ENCODE measurements around the gene GALNT9. TPM values are rescaled to one million over a fixed set of nuclear protein-coding genes. Genes with fewer than 3 reads are reported as not detected.
"Not testable (repeated sequence)": the region's sequence is repeated elsewhere in the genome, so short reads cannot be mapped to it uniquely, and the experiment has no call there.

The GALNT9 gene
- total RNA-seq, 1 donor from 2014 or later: 0.33 TPM

DNA sequence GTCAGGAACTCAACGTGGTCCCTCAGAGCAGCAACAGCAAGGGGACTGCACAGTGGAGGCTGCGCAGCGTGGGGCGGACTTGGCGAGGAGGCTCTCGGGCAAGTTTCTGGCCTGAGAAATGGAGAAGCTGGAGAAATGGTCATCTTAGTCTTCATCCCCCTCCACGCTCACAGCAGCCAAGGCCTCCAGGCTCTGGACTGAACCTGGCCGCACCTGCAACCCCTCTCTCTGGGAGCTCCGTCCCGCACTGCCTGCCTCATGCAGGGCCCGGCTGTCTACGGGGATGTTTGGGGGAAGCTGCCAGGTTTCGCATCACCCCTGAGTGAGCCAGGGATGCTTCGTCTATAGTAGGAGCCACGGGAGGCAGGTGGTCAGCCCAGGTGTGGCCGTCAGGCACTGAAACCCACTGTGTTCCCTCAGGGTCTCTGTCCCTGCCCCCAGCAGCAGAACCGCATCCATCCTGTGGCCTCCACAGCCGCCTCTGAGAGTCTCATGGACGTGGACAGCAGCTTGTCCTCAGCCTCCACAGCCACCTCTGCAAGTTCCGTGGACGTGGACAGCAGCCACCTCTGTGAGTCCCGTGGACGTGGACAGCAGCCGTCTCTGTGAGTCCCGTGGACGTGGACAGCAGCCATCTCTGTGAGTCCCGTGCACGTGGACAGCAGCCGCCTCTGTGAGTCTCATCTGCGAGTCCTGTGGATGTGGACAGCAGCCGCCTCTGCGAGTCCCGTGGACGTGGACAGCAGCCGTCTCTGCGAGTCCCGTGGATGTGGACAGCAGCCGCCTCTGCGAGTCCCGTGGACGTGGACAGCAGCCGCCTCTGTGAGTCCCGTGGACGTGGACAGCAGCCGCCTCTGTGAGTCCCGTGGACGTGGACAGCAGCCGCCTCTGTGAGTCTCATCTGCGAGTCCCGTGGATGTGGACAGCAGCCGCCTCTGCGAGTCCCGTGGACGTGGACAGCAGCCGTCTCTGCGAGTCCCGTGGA lies 29.1 kb upstream of the GALNT9 start:
- not testable (repeated sequence) for DNase-seq (ENCODE audit: low read depth, low spot score)

GRCh38 chr12:132357623-132358186 lies 28.3 kb upstream of the GALNT9 start:
- DNase-seq (ENCODE audit: low read depth, low spot score): no peak

DNA sequence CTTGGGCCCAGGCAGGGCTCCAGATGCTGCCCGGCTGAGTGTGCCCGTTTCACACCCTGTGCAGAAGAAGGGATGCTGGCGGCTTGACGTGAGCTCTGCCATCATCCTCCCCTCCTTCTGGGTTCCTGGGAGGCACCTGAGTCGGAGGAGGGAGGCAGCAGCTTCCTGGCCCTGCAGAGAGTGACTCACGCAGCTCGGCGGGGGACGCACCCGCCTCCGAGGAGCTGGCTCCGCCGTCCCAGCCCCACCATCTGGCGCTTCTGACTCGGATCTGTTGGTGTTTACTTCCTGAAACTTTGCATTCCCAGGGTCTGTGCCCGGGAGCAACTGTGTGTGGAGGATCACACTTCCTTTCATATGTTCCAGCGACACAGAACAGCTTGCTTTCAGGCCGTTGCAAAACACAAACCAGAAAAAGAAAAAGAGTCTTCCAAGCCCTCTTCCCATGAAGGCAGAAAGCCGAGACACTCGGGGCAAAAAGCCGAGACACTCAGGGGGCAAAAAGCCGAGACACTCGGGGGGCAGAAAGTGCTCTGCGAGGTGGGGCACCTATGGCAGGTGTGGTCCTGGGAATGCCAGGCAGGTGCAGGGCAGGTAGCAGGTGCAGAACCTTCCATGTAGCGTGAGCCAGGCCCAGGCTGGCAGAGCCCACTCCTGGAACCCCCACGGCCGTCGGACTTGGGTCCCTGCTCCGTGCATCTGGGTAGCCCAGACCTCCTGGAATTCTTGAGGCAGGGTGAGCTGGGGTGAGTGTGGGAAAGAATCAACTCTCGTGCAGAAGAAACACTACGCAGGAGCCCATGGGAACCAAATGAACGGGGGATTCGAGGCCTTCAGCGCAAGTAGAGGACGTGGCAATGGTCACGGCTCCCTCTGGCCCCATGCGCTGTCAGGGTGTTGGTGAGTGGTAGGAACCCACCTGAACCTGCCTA lies 27.6 kb upstream of the GALNT9 start:
- peak; percentile 47 for DNase-seq (ENCODE audit: low read depth, low spot score)

GRCh38 chr12:132355742-132356681 lies 26.6 kb upstream of the GALNT9 start:
- no peak for DNase-seq (ENCODE audit: low read depth, low spot score)

DNA sequence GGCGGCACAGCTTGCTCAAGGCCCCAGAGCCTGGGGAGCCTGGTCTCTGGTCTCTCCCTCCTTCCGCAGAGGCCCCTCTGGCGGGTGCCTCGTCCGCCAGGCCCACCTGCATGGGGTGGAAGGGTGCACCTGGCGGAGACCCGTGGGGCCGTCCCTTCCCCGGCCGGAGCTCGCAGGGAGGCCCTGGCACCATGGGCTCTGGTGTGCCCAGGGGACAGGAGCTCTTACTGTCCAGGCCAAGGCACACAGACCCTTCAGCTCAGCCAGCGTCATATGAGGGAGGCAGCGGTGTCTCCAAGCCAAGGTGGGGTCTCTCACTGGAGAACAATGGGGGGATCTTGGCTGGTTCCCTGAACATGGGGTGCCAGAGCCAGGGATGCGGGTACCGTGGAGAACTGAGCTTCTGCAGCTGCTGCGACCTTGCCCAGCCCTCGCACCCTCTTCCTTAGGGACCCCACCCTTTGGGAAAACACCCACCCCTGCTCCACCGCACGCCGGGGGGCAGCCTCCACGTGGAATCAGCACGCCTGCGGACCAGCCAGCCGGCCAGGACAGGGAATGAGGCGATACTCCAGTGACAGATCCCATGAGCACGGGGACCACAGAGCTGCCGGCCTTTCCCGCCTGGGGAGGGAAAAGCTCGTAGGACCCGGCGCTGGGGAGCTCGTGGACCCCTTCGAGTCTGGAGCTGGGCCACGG lies 25.7 kb upstream of the GALNT9 start:
- no peak for DNase-seq (ENCODE audit: low read depth, low spot score)

GRCh38 chr12:132354211-132354981 lies 25.0 kb upstream of the GALNT9 start:
- no peak for DNase-seq (ENCODE audit: low read depth, low spot score)

DNA sequence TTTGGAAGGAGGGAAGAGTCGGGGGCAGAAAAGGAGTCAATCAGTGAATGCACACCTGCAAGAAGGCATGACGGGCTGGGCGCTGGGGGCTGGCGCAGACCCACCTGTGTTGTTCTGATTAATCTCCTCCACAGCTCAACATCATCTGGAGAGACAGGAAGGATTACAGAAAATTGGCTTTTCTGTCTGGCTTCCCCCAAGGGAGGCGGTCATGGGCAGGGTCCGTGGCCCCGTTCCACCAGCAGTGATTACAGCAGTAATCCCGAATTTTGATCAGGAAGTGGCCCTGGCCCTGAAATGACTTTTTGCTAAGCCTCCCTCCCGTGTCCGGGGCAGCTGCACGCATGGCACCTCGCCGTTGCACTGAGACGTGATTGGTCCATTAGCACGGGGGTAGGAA lies 24.4 kb upstream of the GALNT9 start:
- no peak for DNase-seq (ENCODE audit: low read depth, low spot score)

DNA sequence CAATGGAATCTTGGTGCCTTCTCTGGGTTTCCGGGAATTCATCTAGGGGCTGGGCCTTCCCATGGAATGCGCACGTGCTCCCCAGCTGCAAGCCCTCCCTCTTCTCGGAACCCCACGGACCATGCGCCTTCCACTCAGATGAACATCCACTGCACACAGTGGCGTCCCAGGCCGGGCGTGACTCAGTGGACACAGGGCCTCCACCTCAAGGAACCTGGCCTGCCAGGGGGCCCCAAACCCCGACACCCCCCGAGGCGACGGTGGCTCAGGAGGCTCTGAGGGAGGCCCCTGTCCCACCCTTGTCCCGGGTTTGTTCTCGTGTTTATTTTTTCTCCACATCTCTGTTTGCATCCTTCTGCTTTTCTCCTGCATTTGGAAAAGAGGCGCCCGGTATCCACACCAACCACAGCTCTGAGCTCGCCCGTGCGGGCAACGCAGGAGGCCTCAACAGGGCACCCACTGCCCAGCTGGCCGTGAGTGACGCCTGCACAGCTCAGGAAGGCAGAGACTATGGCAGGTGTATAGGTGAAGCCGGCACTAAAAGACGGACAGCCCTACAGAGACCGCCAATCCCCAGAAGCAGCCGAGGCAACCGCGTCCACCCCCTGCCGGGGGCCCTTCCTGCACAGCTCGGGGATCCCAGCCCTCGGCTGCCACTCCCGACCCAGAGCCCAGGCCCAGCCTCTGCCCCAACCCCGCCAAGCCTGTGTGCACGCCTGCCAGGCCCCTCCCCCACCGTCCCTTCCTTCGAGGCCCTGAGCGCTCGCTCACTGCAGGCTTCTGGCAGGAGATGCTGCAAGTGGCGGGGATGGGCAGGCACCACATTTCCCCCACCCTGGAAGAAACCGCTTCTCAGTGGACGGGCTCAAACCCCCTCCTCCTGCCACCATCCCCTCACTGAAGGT lies 23.8 kb upstream of the GALNT9 start:
- DNase-seq (ENCODE audit: low read depth, low spot score): no peak

DNA sequence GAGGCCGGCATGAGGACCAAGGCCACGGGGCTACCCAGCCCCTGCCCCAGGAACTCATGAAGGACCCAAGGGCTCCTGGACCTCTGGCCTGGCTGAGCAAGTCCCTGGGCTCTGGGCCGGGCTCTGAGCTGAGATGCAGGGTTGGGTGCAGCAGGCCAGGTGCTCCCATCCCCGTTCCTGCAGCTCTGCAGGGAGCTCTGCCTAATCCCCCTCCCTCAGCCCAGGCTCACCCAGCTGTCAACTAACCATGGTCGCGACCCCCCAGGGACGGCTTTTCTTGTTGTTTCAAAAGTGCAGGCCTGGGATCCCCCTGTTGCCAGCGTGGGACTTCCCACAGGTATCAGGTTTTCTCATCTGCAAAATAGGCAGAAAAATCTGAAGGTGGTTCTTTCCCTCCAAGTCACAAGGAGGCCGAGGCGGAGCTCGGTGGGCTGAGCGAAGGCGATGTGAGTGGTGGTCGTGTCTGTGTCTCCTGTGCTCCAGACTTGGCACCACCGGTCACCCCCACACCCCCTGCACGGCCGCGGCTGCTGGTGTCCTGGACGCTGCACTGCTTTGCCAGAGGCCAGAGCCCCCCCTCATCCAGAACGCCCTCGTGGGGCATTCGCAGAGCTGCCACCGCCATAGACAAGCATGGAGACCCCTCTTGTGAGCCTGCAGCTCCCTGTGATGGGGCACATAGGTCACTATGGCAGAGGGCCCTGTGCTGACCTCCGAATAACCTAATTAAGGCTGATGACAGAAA lies 22.5 kb upstream of the GALNT9 start:
- no peak for DNase-seq (ENCODE audit: low read depth, low spot score)

- no peak for DNase-seq (ENCODE audit: low read depth, low spot score)
These were observed 20.2 kb upstream of the GALNT9 start for GRCh38 chr12:132349501-132350131.

DNA sequence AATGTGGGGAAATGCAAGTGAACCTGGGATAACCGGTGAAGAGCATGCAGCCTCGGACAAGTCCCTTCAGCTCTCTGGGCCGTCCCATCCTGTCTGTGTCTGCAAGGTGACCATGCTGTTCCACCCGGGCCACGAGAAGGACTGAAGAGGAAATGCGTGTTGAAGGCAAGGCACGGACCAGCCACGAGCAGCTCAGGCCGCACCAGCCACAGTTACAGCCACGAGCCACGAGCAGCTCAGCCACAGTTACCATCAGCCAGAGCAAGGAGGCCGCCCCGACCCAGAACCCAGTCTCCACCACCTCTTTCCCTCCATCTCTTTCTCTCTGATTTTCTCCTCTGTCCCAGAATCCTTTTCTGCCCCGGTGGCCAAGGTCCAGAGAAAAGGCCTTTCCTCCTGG lies 18.8 kb upstream of the GALNT9 start:
- DNase-seq (ENCODE audit: low read depth, low spot score): no peak

DNA sequence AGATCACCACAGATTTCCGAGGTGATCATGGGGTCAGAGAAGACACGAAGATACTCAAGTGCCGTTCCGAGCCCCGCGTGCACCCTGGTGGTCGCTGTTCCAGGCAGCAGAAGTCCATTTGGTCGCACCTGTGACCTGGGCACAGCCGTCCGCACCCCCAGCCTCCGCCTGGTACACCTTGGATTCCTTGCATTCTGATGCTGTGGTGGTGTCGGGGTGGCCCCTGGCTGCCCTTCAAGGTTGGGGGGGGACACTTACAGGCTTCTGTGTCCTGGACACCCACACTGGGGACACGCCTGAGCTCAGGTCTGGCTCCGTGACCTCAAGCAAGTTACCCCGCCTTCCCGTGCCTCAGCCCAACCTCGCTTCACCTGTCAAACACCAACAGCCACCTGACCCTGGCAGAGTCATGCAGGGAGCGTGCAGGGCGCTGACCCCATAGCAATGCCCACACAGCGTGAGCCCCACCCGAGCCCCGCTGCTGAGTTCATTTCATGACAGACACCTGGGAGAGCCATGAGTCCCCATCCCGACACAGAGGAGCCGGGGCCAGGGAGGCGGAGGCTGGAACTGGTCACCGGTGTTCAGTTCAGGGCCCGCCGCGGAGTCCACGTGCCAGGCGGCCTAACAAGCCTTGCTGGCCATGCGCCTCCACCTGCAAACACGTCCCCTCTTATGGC lies 17.9 kb upstream of the GALNT9 start:
- DNase-seq (ENCODE audit: low read depth, low spot score): no peak

DNA sequence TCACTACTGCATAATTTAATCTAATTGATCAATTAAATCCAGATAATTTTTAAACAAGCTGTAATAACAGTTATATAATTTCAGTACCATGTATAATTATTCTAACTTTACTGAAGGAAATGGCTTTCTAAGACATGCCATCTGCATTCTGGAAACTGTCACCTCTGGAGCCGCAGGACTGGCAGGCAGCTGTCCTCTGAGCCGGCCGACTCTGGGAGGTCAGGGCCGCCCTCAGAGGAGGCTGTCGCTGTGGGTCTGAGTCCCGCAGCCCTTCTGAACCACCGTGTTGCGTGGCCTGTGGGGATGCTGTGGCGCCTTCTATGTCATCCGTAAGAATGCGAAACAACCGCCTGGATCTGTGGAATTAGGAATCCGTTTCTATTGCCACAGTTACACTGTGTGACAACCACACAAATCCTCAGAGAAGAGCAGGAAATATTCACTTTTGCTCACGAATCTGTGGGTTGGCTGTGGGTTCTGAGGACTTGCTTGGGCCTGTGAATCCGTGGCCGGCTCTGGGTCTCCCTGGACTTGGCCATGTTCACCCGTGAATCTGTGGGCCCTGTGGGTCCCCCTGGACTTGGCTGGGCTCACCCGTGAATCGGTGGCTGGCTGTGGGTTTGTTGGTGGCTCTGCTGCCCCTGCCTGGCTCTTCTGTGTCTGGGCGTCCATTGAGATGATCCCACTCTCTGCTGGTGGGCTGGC lies 17.2 kb upstream of the GALNT9 start:
- DNase-seq (ENCODE audit: low read depth, low spot score): no peak

GRCh38 chr12:132345561-132346200 lies 16.3 kb upstream of the GALNT9 start:
- no peak for DNase-seq (ENCODE audit: low read depth, low spot score)

DNA sequence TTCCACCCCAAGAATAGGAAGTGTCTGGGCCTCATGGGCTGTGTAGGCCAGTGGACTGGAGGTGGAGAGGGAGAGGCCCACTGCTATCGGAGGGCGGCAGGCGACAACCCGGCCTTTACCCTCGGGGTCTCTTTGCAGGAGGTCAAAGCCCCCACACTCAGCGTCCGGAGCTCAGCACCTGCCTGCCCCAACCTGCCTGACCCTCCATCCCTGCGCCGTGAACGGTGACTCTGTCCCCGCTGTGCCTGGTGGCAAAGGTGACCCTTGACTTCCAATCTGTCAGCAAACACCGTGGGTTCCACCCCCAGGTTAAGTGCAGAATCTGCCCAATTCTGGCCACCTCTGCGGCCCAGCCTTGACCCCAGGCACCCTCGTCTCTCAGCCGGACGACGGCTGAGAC lies 15.7 kb upstream of the GALNT9 start:
- no peak for DNase-seq (ENCODE audit: low read depth, low spot score)

All from pulmonary artery endothelial cell (primary cell).